Measurements from ENCODE around the gene EFHD1.
A peak's percentile ranks its signal among the peaks of the same experiment; 100 is the strongest.
"Not testable (repeated sequence)": the region's sequence is repeated elsewhere in the genome, so short reads cannot be mapped to it uniquely, and the experiment has no call there.

EFHD1 gene

GRCh38 chr2:232628466-232629128, 4.8 kb upstream of the EFHD1 start:
- peak in 1 of 2 donors; percentile 56 for DNase-seq (ENCODE audit: low read depth in 2 of 2)
- H3K4me3 ChIP-seq (replicated peaks in 1 of 2; ENCODE audit: low read depth in 2 of 2, low read length in 2 of 2): no peak overlapping the region
- no peak for TF ChIP-seq CTCF (IDR thresholded peaks at IDR 0.05; ENCODE audit: low read depth, low read length)

DNA sequence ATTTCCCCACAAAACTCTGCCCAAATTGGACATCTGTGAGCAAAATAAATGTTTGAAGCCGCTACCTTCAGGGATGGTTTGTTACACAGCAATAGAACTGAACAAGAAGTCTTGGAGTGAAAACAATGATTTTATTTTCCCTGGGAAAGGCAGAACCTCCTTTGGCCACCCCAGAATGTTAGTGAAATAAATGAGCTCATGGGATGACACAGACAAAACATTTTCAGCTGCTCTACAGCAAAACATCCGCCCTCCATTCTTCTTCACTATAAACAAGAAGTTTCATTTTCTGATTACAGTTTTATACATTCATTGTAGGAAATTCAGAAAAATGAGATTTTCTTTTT, 4.3 kb upstream of the EFHD1 start:
- DNase-seq (ENCODE audit: low read depth in 2 of 2): peak in 1 of 2 donors; percentile 10
- no peak overlapping the region for H3K4me3 ChIP-seq (replicated peaks in 1 of 2; ENCODE audit: low read depth in 2 of 2, low read length in 2 of 2)
- TF ChIP-seq CTCF (IDR thresholded peaks at IDR 0.05; ENCODE audit: low read depth, low read length): no peak

GRCh38 chr2:232632229-232632903, 1.0 kb upstream of the EFHD1 start:
- peak overlapping the region; percentile 55 to 57 for H3K4me3 ChIP-seq (replicated peaks in 1 of 2; ENCODE audit: low read depth in 2 of 2, low read length in 2 of 2)
- DNase-seq (ENCODE audit: low read depth in 2 of 2): peak in 1 of 2 donors; percentile 28
- no peak for TF ChIP-seq CTCF (IDR thresholded peaks at IDR 0.05; ENCODE audit: low read depth, low read length)

DNA sequence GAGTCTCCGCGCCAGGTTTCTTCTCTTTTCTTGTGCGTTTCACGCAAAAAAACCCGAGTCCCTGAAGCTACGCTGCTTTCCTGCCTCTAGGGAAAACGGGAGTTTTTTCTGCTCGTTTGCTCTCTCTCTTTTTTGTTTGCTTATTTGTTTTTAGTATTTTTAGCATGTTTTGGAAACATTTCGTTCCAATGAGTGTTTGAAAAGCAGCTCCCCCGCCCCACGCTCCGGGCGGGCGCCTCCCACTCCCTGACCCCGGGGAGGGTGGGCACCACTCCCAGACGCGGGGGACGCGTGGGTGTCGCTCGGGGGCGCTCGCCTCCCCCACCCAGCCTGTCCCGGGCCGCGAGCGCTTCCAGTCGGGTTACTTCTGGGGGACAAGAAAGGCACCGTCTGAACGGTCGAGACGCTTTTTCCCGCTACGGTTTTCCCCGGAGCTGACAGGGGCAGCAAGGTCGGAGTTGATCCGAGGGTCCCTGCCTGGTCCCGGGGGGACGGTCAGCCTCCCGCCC, 446 bp upstream of the EFHD1 start:
- peak overlapping the region; percentile 55 to 57 for H3K4me3 ChIP-seq (replicated peaks in 1 of 2; ENCODE audit: low read depth in 2 of 2, low read length in 2 of 2)
- DNase-seq (ENCODE audit: low read depth in 2 of 2): peak in 1 of 2 donors; percentile 55
- no peak for TF ChIP-seq CTCF (IDR thresholded peaks at IDR 0.05; ENCODE audit: low read depth, low read length)

DNA sequence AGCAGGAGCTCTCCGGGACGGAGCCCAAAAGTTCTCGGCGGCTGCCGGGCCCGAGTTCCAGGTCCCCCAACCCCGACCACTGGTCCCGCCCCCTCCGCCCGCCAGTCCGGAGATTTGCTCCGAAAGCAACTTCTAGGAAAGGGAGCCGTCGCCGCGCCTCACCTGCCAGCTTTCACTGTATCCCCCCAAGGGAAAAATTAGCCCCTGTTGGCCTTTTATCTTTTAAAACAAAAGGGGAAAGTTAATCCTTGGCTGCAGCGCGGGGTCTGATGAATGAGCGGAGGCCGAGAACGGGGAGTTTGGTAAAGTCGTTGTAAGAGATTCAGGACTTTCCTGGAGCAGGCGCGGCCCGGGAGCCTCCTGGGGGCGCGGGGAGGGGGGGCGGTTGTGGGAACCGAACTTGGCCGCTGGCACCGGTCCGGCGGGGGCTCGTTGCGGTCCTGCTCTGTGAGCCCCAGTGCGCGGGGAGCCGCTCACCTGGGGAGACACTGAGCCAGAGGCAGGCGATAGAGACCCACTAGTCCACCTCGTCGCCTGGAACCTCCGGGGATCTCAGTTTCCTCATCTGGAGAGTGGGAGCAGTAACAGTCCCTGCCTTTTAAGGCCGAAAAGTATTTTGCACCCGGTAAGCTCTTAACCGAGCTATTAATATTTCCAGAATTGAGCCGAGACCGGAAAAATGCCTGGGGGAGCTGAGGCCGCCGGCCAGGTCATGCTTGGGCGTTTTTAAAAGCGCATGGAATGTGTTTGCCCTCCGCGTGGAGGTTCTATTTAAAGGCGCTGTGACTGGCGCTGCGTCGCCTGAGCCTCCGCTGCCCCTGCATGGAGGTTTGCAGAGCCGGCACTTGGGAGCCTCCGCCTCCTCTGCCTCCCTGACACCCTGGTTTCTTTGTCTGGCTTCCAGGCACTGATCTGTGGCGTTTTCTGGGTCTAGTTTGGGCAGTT, 1.1 kb downstream of the EFHD1 start:
- H3K4me3 ChIP-seq (replicated peaks in 1 of 2; ENCODE audit: low read depth in 2 of 2, low read length in 2 of 2): peak overlapping the region; percentile 29 to 57
- peak; percentile 19 to 51 for DNase-seq (ENCODE audit: low read depth in 2 of 2)
- no peak for TF ChIP-seq CTCF (IDR thresholded peaks at IDR 0.05; ENCODE audit: low read depth, low read length)

DNA sequence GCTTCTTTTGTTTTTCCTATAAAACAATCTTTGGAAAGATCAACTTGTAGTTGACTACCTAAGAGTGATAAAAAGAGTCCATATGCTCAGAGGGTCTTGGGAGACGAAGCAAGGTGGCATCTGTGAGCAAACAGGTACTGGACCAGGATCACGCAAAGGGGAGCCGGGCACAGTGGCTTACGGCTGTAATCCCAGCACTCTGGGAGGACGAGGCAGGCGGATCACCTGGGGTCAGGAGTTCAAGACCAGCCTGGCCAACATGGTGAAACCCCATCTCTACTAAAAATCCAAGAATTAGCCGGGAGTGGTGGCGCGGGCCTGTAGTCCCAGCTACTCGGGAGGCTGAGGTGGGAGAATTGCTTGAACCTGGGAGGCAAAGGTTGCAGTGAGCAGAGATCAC, 2.0 kb downstream of the EFHD1 start:
- H3K4me3 ChIP-seq (replicated peaks in 1 of 2; ENCODE audit: low read depth in 2 of 2, low read length in 2 of 2); DNase-seq (ENCODE audit: low read depth in 2 of 2): not testable (repeated sequence)

- DNase-seq (ENCODE audit: low read depth in 2 of 2): no peak
- no peak for TF ChIP-seq CTCF (IDR thresholded peaks at IDR 0.05; ENCODE audit: low read depth, low read length)
- H3K4me3 ChIP-seq (replicated peaks in 1 of 2; ENCODE audit: low read depth in 2 of 2, low read length in 2 of 2): no peak overlapping the region
These were observed 2.4 kb downstream of the EFHD1 start for GRCh38 chr2:232635820-232636219.
